A549 (cell line): ENCODE results near the gene ZDHHC1.

Source experiments
- CEBPB ChIP-seq, 2 experiments: fragments of >200 bp in 1 of 2; sonication (Bioruptor Twin) in 1 of 2; formaldehyde crosslinking in 1 of 2; IDR thresholded peaks; 2 replicates each; pipeline ENCODE4 v1.6.1; 2012 to 2016
- CHD2 ChIP-seq: fragments of 150-350 bp; IDR thresholded peaks from 2 replicates; pipeline ENCODE4 v1.6.1; 2014; ENCODE audit warnings: low read length; ENCODE audit not compliant: partially characterized antibody
- JUN ChIP-seq, 2 experiments: fragments of >200 bp; sonication (Bioruptor Twin); formaldehyde crosslinking; IDR thresholded peaks; 2 replicates in 1 of 2; 3 replicates in 1 of 2; pipeline ENCODE4 v1.6.1; 2016 to 2017
- POLR2A ChIP-seq: IDR thresholded peaks from 2 replicates; pipeline ENCODE4 v1.6.1; 2012; ENCODE audit warnings: mild to moderate bottlenecking, low read length
- POLR2AphosphoS2 ChIP-seq: conservative IDR thresholded peaks from 2 replicates; pipeline ENCODE4 v1.6.1; 2012; ENCODE audit warnings: low read length, improper control_type of control experiment, inconsistent platforms
- SREBF2 ChIP-seq: fragments of 450-650 bp; IDR thresholded peaks from 2 replicates; pipeline ENCODE4 v1.6.1; 2014; ENCODE audit warnings: mild to moderate bottlenecking, moderate library complexity
- ZFP36 ChIP-seq: fragments of 450-650 bp; IDR thresholded peaks from 2 replicates; pipeline ENCODE4 v1.6.1; 2014; ENCODE audit warnings: borderline replicate concordance; ENCODE audit not compliant: partially characterized antibody
- TF ChIP-seq, protein P1 (sequence below): fragments of >200 bp; sonication (Bioruptor Twin); formaldehyde crosslinking; IDR thresholded peaks from 3 replicates; pipeline ENCODE4 v1.5.1; 2016
- TF ChIP-seq, protein P2 (sequence below): IDR thresholded peaks from 2 replicates; pipeline ENCODE4 v1.6.1; 2012

DNA sequence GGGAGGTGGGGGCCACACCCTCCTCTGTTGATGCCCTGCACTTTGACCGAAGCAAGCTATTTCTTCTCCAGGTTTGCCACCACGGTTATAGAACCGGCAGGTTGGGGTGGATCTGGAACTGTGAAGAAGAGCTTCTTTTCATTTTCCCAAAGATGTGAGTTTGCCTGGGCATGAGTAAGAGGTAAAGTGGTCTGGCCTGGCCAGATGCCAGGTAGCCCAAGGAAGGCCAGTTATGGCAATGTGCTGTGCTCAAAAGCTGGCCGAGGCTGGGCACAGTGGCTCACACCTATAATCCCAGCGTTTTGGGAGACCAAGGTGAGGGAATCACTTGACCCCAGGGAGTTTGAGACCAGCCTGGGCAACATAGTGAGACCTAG, 46.0 kb upstream of the ZDHHC1 start:
- TF ChIP-seq, protein P1, sequence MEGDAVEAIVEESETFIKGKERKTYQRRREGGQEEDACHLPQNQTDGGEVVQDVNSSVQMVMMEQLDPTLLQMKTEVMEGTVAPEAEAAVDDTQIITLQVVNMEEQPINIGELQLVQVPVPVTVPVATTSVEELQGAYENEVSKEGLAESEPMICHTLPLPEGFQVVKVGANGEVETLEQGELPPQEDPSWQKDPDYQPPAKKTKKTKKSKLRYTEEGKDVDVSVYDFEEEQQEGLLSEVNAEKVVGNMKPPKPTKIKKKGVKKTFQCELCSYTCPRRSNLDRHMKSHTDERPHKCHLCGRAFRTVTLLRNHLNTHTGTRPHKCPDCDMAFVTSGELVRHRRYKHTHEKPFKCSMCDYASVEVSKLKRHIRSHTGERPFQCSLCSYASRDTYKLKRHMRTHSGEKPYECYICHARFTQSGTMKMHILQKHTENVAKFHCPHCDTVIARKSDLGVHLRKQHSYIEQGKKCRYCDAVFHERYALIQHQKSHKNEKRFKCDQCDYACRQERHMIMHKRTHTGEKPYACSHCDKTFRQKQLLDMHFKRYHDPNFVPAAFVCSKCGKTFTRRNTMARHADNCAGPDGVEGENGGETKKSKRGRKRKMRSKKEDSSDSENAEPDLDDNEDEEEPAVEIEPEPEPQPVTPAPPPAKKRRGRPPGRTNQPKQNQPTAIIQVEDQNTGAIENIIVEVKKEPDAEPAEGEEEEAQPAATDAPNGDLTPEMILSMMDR = no peak
- TF ChIP-seq JUN (IDR thresholded peaks at IDR 0.05) (no peak), CHD2 (no peak), ZFP36 (no peak), POLR2AphosphoS2 (no peak), POLR2A (no peak), CEBPB (IDR thresholded peaks at IDR 0.05) (no peak), SREBF2 (no peak)
- TF ChIP-seq, protein P2, sequence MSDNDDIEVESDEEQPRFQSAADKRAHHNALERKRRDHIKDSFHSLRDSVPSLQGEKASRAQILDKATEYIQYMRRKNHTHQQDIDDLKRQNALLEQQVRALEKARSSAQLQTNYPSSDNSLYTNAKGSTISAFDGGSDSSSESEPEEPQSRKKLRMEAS = no peak
